Measurements from ENCODE around the gene ITPKC.

ITPKC gene

DNA sequence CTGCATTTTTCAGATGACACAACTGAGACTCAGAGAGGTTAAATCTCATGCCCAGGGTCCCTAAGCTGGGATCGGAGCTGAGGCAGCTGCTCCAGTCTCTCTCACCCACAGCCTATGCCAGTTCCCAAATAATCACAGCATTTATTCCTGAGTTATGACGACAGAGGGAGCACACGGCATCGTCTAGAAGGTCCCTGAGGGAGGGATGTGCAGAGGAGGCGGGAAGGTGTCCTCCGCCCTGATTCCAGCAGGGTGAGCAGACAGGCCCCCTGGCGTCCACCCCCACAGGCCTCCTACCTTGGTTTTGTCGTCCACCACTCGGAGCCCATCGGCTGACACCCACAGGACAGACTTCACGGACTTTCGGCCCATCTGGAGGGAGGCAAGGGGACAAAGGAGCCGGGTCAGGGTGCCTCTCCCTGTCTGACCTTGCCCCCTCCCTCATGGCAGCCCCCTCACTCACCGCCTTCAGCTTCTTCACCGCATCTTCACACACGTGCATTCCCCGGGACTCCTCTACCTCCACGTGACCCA, 34.4 kb upstream of the ITPKC start:
- H3K4me3 ChIP-seq (ENCODE audit: low read depth, low read length): no peak overlapping the region
- DNase-seq (ENCODE audit: low read depth): no peak

GRCh38 chr19:40683437-40683836, 33.5 kb upstream of the ITPKC start:
- no peak overlapping the region for H3K4me3 ChIP-seq (ENCODE audit: low read depth, low read length)
- TF ChIP-seq, protein P1, sequence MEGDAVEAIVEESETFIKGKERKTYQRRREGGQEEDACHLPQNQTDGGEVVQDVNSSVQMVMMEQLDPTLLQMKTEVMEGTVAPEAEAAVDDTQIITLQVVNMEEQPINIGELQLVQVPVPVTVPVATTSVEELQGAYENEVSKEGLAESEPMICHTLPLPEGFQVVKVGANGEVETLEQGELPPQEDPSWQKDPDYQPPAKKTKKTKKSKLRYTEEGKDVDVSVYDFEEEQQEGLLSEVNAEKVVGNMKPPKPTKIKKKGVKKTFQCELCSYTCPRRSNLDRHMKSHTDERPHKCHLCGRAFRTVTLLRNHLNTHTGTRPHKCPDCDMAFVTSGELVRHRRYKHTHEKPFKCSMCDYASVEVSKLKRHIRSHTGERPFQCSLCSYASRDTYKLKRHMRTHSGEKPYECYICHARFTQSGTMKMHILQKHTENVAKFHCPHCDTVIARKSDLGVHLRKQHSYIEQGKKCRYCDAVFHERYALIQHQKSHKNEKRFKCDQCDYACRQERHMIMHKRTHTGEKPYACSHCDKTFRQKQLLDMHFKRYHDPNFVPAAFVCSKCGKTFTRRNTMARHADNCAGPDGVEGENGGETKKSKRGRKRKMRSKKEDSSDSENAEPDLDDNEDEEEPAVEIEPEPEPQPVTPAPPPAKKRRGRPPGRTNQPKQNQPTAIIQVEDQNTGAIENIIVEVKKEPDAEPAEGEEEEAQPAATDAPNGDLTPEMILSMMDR (IDR thresholded peaks at IDR 0.05; ENCODE audit: low read depth, low read length): no peak
- TF ChIP-seq POLR2A (IDR thresholded peaks at IDR 0.05; ENCODE audit: extremely low read depth, insufficient read length) (no peak), MAX (IDR thresholded peaks at IDR 0.05; ENCODE audit: low read depth, low read length) (no peak), MYC (IDR thresholded peaks at IDR 0.05; ENCODE audit: low read depth, low read length) (no peak)
- no peak for DNase-seq (ENCODE audit: low read depth)

More for the DNA sequence above, 34.4 kb upstream of the ITPKC start:
- TF ChIP-seq, protein P1 (IDR thresholded peaks at IDR 0.05; ENCODE audit: low read depth, low read length): no peak
- TF ChIP-seq POLR2A (IDR thresholded peaks at IDR 0.05; ENCODE audit: extremely low read depth, insufficient read length): no peak
- no peak for TF ChIP-seq MYC (IDR thresholded peaks at IDR 0.05; ENCODE audit: low read depth, low read length)
- no peak for TF ChIP-seq MAX (IDR thresholded peaks at IDR 0.05; ENCODE audit: low read depth, low read length)

DNA sequence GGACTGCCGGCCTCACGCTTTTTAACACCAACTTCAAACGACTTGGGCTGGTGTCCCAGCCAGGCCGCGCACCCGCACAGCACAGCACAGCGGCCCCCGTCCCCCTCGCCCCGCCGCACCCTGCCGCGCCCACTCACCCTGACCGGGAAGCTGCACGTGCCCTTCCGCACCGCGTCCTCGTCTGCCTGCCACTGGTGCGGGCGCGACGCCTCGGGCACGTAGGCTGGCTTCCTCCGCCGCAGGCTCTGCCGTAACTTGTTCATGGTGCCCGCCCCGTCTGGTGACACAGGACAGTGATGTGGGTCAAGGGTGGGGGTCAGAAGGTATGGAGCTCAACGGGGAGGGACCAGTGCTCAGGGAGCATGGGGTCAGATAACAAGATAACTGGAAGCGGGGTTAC, 32.6 kb upstream of the ITPKC start:
- TF ChIP-seq, protein P1 (IDR thresholded peaks at IDR 0.05; ENCODE audit: low read depth, low read length): no peak
- no peak for TF ChIP-seq MAX (IDR thresholded peaks at IDR 0.05; ENCODE audit: low read depth, low read length)
- DNase-seq (ENCODE audit: low read depth): no peak
- H3K4me3 ChIP-seq (ENCODE audit: low read depth, low read length): no peak overlapping the region

- no peak overlapping the region for H3K4me3 ChIP-seq (ENCODE audit: low read depth, low read length)
- TF ChIP-seq MAX (IDR thresholded peaks at IDR 0.05; ENCODE audit: low read depth, low read length): no peak
- TF ChIP-seq, protein P1 (IDR thresholded peaks at IDR 0.05; ENCODE audit: low read depth, low read length): no peak
- no peak for TF ChIP-seq POLR2A (IDR thresholded peaks at IDR 0.05; ENCODE audit: extremely low read depth, insufficient read length)
- TF ChIP-seq MYC (IDR thresholded peaks at IDR 0.05; ENCODE audit: low read depth, low read length): no peak
- no peak for DNase-seq (ENCODE audit: low read depth)
Measured at GRCh38 chr19:40685016-40685526, 31.8 kb upstream of the ITPKC start.

- TF ChIP-seq MAX (IDR thresholded peaks at IDR 0.05; ENCODE audit: low read depth, low read length): no peak
- TF ChIP-seq POLR2A (IDR thresholded peaks at IDR 0.05; ENCODE audit: extremely low read depth, insufficient read length): no peak
- no peak for TF ChIP-seq MYC (IDR thresholded peaks at IDR 0.05; ENCODE audit: low read depth, low read length)
- no peak overlapping the region for H3K4me3 ChIP-seq (ENCODE audit: low read depth, low read length)
- no peak for DNase-seq (ENCODE audit: low read depth)
Measured at GRCh38 chr19:40685563-40685962, 31.3 kb upstream of the ITPKC start.

DNA sequence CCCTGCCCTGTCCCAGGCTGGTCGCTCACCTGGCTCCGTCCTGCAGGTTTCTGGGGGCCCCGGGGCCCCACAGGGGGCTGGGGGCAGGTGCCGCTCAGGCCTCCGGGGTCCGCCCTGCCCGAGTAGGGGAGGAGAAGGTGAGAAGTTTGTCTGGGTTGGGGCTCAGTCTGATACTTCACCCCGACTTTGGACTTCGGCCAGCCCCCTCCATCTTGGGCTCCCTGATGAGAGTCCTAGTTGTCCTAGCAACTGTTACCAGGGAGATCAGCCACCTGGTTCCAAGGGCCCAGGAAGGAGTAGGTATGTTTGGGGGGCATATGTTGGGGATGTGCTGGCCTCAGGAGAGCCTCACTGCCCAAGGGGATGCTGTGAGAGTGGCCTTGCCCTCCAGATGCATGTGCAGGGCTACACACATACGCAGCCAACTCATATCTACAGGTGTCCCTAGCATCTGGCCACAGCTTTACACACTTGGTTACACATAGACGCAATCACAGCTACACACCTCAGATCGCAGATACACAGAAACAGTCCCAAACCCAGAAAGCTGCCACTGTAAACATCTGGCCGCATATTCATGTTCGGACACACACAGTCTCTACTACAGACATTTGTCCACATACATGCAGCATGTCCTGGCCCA, 29.9 kb upstream of the ITPKC start:
- no peak overlapping the region for H3K4me3 ChIP-seq (ENCODE audit: low read depth, low read length)
- no peak for DNase-seq (ENCODE audit: low read depth)
- TF ChIP-seq MAX (IDR thresholded peaks at IDR 0.05; ENCODE audit: low read depth, low read length) (no peak), POLR2A (IDR thresholded peaks at IDR 0.05; ENCODE audit: extremely low read depth, insufficient read length) (no peak), MYC (IDR thresholded peaks at IDR 0.05; ENCODE audit: low read depth, low read length) (no peak)
- TF ChIP-seq, protein P1 (IDR thresholded peaks at IDR 0.05; ENCODE audit: low read depth, low read length): no peak
